ENCODE data around the gene PRKN. TPM values are rescaled to one million over a fixed set of nuclear protein-coding genes. Genes with fewer than 3 reads are reported as not detected.

The PRKN gene
- total and polyA plus RNA-seq, 9 of the 15 experiments (the other 6 are each of a cell fraction or from before 2014, with no cell fraction given), result 0.03 to 0.96 (median 0.15) TPM; not detected in 2

DNA sequence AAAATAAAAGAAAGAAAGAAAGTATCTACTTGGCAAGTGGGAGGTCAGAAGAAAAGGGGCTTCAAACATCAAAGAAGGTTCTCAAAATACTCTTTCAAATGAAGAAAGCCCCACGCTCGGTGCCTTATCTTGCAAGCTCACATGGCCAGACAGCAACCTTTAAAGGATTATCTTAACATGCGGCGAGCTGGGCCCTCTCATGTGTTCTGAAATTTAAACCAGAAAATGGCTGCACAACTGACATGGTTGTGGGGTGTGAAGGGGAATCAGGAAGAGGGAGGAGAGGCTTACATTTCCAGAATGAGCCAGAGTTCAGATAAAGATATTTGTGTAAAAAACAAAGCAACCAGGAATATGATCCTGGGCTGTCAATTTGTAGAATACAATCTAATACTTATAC lies 363.1 kb downstream of the PRKN start (continued):
- TF ChIP-seq MYC (IDR thresholded peaks at IDR 0.05; ENCODE audit: low read depth, low read length) (0 out of 2 replicates have a peak, but pooled peaks have one; percentile 25), MYC (CRISPR knock-in tag; IDR thresholded peaks at IDR 0.05; ENCODE audit: borderline replicate concordance, low read depth) (no peak), ZNF311 (CRISPR knock-in tag; IDR thresholded peaks at IDR 0.05) (peak; percentile 92), CXXC5 (CRISPR knock-in tag; IDR thresholded peaks at IDR 0.05) (peak; percentile 92), ZNF23 (CRISPR knock-in tag; IDR thresholded peaks at IDR 0.05) (peak; percentile 93), ZNF41 (CRISPR knock-in tag; conservative IDR thresholded peaks at IDR 0.05) (peak; percentile 92), ZNF668 (CRISPR knock-in tag; IDR thresholded peaks at IDR 0.05) (peak; percentile 87; the same call in 1 of the 2 replicates), ELF2 (CRISPR knock-in tag; IDR thresholded peaks at IDR 0.05) (peak; percentile 57; the same call in 1 of the 2 replicates), MECOM (CRISPR knock-in tag; IDR thresholded peaks at IDR 0.05) (peak; percentile 83), ZNF644 (tag; IDR thresholded peaks at IDR 0.05; ENCODE audit: low read depth) (peak; percentile 98), CSDE1 (IDR thresholded peaks at IDR 0.05) (no peak), ELF4 (CRISPR knock-in tag; IDR thresholded peaks at IDR 0.05) (peak; percentile 66; the same call in 1 of the 2 replicates), STAT5B (CRISPR knock-in tag; IDR thresholded peaks at IDR 0.05) (0 out of 2 replicates have a peak, but pooled peaks have one; percentile 32), ZNF766 (CRISPR knock-in tag; conservative IDR thresholded peaks at IDR 0.05) (peak; percentile 83), MAZ (CRISPR knock-in tag; conservative IDR thresholded peaks at IDR 0.05 in 1 of 2, IDR thresholded peaks at IDR 0.05 in 1 of 2) (peak in 1 of 2 experiments; percentile 95; a peak in 2 of 4 replicates), E2F3 (CRISPR knock-in tag; IDR thresholded peaks at IDR 0.05) (peak; percentile 95), BCL6 (CRISPR knock-in tag; IDR thresholded peaks at IDR 0.05) (peak; percentile 91), ZNF830 (CRISPR knock-in tag; IDR thresholded peaks at IDR 0.05) (no peak), BRD4 (IDR thresholded peaks at IDR 0.05) (no peak), ZNF133 (CRISPR knock-in tag; IDR thresholded peaks at IDR 0.05) (peak; percentile 81; the same call in 1 of the 2 replicates), FOXP1 (CRISPR knock-in tag; IDR thresholded peaks at IDR 0.05) (peak; percentile 84)
- TF ChIP-seq, protein P1, sequence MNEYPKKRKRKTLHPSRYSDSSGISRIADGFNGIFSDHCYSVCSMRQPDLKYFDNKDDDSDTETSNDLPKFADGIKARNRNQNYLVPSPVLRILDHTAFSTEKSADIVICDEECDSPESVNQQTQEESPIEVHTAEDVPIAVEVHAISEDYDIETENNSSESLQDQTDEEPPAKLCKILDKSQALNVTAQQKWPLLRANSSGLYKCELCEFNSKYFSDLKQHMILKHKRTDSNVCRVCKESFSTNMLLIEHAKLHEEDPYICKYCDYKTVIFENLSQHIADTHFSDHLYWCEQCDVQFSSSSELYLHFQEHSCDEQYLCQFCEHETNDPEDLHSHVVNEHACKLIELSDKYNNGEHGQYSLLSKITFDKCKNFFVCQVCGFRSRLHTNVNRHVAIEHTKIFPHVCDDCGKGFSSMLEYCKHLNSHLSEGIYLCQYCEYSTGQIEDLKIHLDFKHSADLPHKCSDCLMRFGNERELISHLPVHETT (CRISPR knock-in tag; conservative IDR thresholded peaks at IDR 0.05 in 1 of 2, IDR thresholded peaks at IDR 0.05 in 1 of 2), result peak in 1 of 2 experiments; percentile 95; a peak in 2 of 4 replicates
- TF ChIP-seq, protein P2, sequence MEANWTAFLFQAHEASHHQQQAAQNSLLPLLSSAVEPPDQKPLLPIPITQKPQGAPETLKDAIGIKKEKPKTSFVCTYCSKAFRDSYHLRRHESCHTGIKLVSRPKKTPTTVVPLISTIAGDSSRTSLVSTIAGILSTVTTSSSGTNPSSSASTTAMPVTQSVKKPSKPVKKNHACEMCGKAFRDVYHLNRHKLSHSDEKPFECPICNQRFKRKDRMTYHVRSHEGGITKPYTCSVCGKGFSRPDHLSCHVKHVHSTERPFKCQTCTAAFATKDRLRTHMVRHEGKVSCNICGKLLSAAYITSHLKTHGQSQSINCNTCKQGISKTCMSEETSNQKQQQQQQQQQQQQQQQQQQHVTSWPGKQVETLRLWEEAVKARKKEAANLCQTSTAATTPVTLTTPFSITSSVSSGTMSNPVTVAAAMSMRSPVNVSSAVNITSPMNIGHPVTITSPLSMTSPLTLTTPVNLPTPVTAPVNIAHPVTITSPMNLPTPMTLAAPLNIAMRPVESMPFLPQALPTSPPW (CRISPR knock-in tag; IDR thresholded peaks at IDR 0.05), result peak; percentile 56
- TF ChIP-seq, protein P3, sequence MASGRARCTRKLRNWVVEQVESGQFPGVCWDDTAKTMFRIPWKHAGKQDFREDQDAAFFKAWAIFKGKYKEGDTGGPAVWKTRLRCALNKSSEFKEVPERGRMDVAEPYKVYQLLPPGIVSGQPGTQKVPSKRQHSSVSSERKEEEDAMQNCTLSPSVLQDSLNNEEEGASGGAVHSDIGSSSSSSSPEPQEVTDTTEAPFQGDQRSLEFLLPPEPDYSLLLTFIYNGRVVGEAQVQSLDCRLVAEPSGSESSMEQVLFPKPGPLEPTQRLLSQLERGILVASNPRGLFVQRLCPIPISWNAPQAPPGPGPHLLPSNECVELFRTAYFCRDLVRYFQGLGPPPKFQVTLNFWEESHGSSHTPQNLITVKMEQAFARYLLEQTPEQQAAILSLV (tag; IDR thresholded peaks at IDR 0.05), result peak; percentile 87
- TF ChIP-seq, protein P4, sequence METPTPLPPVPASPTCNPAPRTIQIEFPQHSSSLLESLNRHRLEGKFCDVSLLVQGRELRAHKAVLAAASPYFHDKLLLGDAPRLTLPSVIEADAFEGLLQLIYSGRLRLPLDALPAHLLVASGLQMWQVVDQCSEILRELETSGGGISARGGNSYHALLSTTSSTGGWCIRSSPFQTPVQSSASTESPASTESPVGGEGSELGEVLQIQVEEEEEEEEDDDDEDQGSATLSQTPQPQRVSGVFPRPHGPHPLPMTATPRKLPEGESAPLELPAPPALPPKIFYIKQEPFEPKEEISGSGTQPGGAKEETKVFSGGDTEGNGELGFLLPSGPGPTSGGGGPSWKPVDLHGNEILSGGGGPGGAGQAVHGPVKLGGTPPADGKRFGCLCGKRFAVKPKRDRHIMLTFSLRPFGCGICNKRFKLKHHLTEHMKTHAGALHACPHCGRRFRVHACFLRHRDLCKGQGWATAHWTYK (CRISPR knock-in tag; IDR thresholded peaks at IDR 0.05), result peak; percentile 93
